Vagina (tissue), 2 donors: Measurements from ENCODE around the gene ASTL. TPM values are rescaled to one million over a fixed set of nuclear protein-coding genes. Genes with fewer than 3 reads are reported as not detected.

Experiments
- DNase-seq, 2 donors: peaks; one replicate each; pipeline ENCODE4 v3.0.0-alpha.2; 2017; ENCODE audit errors: extremely low spot score in 2 of 2
- H3K27ac ChIP-seq: fragments of 200-600 bp; sonication (generic); one replicate; pipeline ENCODE4 v1.5.1; 2019
- H3K27me3 ChIP-seq: fragments of 200-600 bp; sonication (generic); one replicate; pipeline ENCODE4 v1.5.1; 2019
- H3K36me3 ChIP-seq, 2 donors: fragments of 200-600 bp; sonication (generic); one replicate each; pipeline ENCODE4 v1.5.1; 2017 to 2019
- H3K4me1 ChIP-seq: fragments of 200-600 bp; sonication (generic); one replicate; pipeline ENCODE4 v1.5.1; 2019
- H3K4me3 ChIP-seq, 2 donors: fragments of 200-600 bp; sonication (generic); 1 replicate in 1 of 2; 2 replicates in 1 of 2; pipeline ENCODE4 v1.5.1; 2016 to 2019
- H3K9me3 ChIP-seq: fragments of 200-600 bp; sonication (generic); one replicate; pipeline ENCODE4 v1.5.1; 2019
- CTCF ChIP-seq, 3 experiments: fragments of 450-650 bp in 2 of 3; fragments of 200-600 bp in 1 of 3; sonication (generic) in 1 of 3; IDR thresholded peaks; one replicate each; pipeline ENCODE4 v1.5.1; 2017 to 2019; ENCODE audit warnings: antibody characterized with exemption in 3 of 3, mild to moderate bottlenecking in 2 of 3, moderate library complexity in 2 of 3
- POLR2A ChIP-seq, 2 donors: fragments of 450-650 bp; IDR thresholded peaks; one replicate each; pipeline ENCODE4 v1.6.1; 2017; ENCODE audit warnings: antibody characterized with exemption in 2 of 2, mild to moderate bottlenecking in 2 of 2, moderate library complexity in 2 of 2
- POLR2AphosphoS5 ChIP-seq, 2 donors: sonication (generic); formaldehyde crosslinking; IDR thresholded peaks; one replicate each; pipeline ENCODE4 v1.9.0; 2017; ENCODE audit warnings: antibody characterized with exemption in 2 of 2, mild to moderate bottlenecking in 2 of 2, low read depth in 1 of 2; ENCODE audit not compliant: insufficient read depth in 1 of 2
- intact Hi-C: fragments of 100-400 bp; cut with DNase I; formaldehyde crosslinking; loops from one replicate; pipeline ENCODE4 v1.15.1; 2023
- total RNA-seq: library from RNA; depleted of rRNA; stranded (reverse); fragments of >200 nt; gene quantifications from one replicate; pipeline ENCODE4 v1.2.3, GENCODE V29; 2016

The ASTL gene
- total RNA-seq, 1 donor from 2014 or later, result not detected

- no peak overlapping the region for H3K27ac ChIP-seq
- TF ChIP-seq POLR2A (IDR thresholded peaks at IDR 0.05) (no peak), POLR2AphosphoS5 (IDR thresholded peaks at IDR 0.05; ENCODE audit: insufficient read depth in 1 of 2, low read depth in 1 of 2) (no peak), CTCF (IDR thresholded peaks at IDR 0.05) (no peak)
- intact Hi-C loops, result no loop called here
- no peaks in the 10 kb centered on the region for H3K27me3 ChIP-seq
- no peak for DNase-seq
- H3K36me3 ChIP-seq, result no peaks in the 10 kb centered on the region
- no peaks in the 10 kb centered on the region for H3K9me3 ChIP-seq
- H3K4me3 ChIP-seq, result no peak overlapping the region
- H3K4me1 ChIP-seq, result peaks cover 5% of the 10 kb centered on the region
Measured at GRCh38 chr2:96135621-96136020, 2.7 kb downstream of the ASTL start.

DNA sequence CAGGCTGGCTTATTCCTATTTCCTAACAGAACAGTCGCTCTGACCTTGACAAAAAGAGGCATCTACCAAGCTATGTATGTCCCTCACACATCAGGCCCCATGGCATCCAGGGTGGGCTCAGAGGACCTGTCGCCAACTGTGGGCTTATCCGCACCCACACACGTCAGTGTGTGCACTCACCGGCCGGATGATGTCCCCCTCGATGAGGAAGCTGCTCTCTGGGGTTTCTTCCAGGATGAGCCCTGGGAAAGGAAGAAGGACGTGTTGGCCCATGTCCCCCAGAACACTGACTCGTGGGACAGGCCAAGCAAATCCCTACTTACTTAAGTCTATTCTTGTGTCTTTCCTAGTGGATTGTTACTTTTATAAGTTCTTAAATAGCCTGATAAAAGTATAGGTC is 3.1 kb downstream of the ASTL start:
- DNase-seq, result no peak
- Histone ChIP-seq H3K27ac (no peak overlapping the region), H3K9me3 (no peaks in the 10 kb centered on the region), H3K27me3 (no peaks in the 10 kb centered on the region), H3K36me3 (no peaks in the 10 kb centered on the region), H3K4me3 (no peak overlapping the region), H3K4me1 (peaks cover 5% of the 10 kb centered on the region)
- TF ChIP-seq CTCF (IDR thresholded peaks at IDR 0.05) (no peak), POLR2AphosphoS5 (IDR thresholded peaks at IDR 0.05; ENCODE audit: insufficient read depth in 1 of 2, low read depth in 1 of 2) (no peak), POLR2A (IDR thresholded peaks at IDR 0.05) (no peak)
- intact Hi-C loops, result no loop called here

GRCh38 chr2:96134421-96134820 is 3.9 kb downstream of the ASTL start:
- H3K27ac ChIP-seq, result no peak overlapping the region
- H3K4me1 ChIP-seq, result peaks cover 5% of the 10 kb centered on the region
- H3K9me3 ChIP-seq, result no peaks in the 10 kb centered on the region
- no peak overlapping the region for H3K4me3 ChIP-seq
- H3K36me3 ChIP-seq, result no peaks in the 10 kb centered on the region
- DNase-seq, result no peak
- TF ChIP-seq POLR2AphosphoS5 (IDR thresholded peaks at IDR 0.05; ENCODE audit: insufficient read depth in 1 of 2, low read depth in 1 of 2) (no peak), CTCF (IDR thresholded peaks at IDR 0.05) (no peak), POLR2A (IDR thresholded peaks at IDR 0.05) (no peak)
- H3K27me3 ChIP-seq, result no peaks in the 10 kb centered on the region
- intact Hi-C loops, result no loop called here

DNA sequence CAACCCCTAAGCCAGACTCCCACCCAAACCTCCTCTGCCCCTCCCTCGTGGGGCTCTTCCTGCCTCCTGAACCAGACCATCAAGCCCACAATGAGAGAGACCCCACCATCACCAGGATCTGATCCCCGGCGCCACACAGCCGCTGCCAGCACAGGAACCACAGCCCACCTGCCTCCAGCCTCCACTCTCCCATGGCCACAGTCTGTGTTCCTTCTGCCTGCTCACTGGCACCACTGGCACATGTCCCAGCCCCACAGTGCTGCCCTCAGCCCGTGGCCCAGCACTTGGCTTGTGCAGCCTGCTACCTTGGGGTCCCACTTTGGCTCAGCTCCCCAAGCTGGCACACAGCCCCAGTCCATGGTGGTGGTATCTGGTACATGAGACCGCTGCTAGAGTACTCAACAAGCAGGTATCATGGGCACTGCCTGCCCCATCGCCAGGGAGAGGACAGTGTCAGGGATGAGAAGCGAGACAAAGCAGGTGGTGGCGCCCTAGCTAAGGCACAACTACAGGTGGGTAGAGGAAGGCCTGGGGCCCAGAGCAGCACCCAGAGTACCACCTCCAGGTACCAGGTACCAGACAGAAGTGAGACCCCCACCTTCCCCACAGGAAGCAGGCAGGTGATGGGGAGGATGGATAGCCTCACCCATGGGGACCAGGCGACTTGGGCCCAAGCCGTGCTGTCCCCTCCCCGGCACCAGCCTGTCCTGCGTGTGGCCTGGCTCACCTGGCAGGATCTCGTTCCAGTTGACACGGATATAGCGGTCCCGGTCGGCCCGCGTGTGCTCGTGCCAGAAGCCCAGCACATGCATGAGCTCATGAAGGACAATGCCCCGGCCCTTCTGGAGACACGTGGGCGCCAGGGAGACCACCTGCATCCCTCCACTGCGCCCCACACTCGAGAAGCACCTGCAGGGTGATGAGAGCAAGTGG is 6.2 kb downstream of the ASTL start:
- intact Hi-C loops, result no loop called here
- H3K9me3 ChIP-seq, result no peaks in the 10 kb centered on the region
- H3K36me3 ChIP-seq, result no peaks in the 10 kb centered on the region
- no peaks in the 10 kb centered on the region for H3K4me1 ChIP-seq
- TF ChIP-seq POLR2AphosphoS5 (IDR thresholded peaks at IDR 0.05; ENCODE audit: insufficient read depth in 1 of 2, low read depth in 1 of 2), result no peak
- TF ChIP-seq POLR2A (IDR thresholded peaks at IDR 0.05), result no peak
- no peak for TF ChIP-seq CTCF (IDR thresholded peaks at IDR 0.05)
- no peak overlapping the region for H3K4me3 ChIP-seq
- no peaks in the 10 kb centered on the region for H3K27me3 ChIP-seq
- H3K27ac ChIP-seq, result no peak overlapping the region
- DNase-seq, result no peak

DNA sequence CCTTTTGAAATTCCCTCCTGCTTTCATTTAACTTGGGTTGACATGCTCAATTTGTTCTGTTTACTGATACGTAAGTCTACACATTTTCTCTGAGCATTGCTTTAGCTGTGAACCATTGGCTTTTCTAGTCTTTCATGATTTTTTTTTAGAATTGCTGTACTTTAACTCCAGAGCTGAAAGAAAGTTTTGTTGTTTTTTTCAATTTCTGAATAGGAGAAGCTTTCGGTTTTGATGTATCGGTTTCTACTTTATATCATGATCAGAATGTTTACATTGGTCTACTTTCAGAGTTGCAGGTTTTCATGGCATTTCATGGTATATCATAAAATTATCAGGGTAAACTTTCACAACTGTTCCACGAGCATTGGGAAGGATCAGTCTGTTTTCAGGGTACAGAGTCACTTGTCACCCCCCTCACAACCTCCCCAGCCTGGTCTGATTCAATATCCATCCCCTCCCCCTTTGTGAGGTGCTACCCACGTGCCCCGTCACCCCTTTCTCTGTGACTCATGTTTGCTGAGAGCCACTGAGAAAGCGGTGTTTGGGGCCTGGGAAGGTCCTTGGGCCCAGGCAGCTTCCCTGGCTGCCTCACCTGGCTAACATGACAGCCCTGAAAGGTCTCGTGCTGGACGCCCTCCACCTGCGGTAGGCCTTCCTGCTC is 7.0 kb downstream of the ASTL start:
- H3K36me3 ChIP-seq, result no peaks in the 10 kb centered on the region
- no peak for DNase-seq
- intact Hi-C loops, result no loop called here
- TF ChIP-seq POLR2AphosphoS5 (IDR thresholded peaks at IDR 0.05; ENCODE audit: insufficient read depth in 1 of 2, low read depth in 1 of 2) (no peak), POLR2A (IDR thresholded peaks at IDR 0.05) (no peak), CTCF (IDR thresholded peaks at IDR 0.05) (no peak)
- no peaks in the 10 kb centered on the region for H3K4me1 ChIP-seq
- H3K27ac ChIP-seq, result no peak overlapping the region
- H3K9me3 ChIP-seq, result no peaks in the 10 kb centered on the region
- no peaks in the 10 kb centered on the region for H3K27me3 ChIP-seq
- no peak overlapping the region for H3K4me3 ChIP-seq
